ENCODE results near the gene RNF213. TPM values are rescaled to one million over a fixed set of nuclear protein-coding genes. Genes with fewer than 3 reads are reported as not detected.

Gene RNF213
- total and polyA plus RNA-seq, 2 of the 8 experiments (the other 6 are each of a cell fraction or from before 2014, with no cell fraction given): 33.8 to 62.8 TPM

- no peak overlapping the region for H3K56ac ChIP-seq (replicated peaks; ENCODE audit: insufficient read length, low read depth, low read length)
- no peak overlapping the region for H2AFZ ChIP-seq (ENCODE audit: low read length)
- H3K4me3 ChIP-seq (ENCODE audit: extremely low read depth in 1 of 4, insufficient read depth in 2 of 4, low read depth in 3 of 4, low read length in 4 of 4): no peak overlapping the region
- DNase-seq (ENCODE audit: low read depth in 1 of 2, low spot score in 2 of 2) (no peak), FAIRE-seq (no peak)
- H3K4me2 ChIP-seq (ENCODE audit: insufficient read depth in 1 of 2, low read depth in 2 of 2, low read length in 2 of 2): no peak overlapping the region
- peaks cover 11 to 51% (median 34%) of the 10 kb centered on the region in 4 experiments; a peak in 7 of 8 replicates for H3K36me3 ChIP-seq (ENCODE audit: control insufficient read depth in 2 of 4, insufficient read depth in 4 of 4, low read length in 3 of 4)
- H3K4ac ChIP-seq (replicated peaks; ENCODE audit: insufficient read length, low read depth, low read length): no peak overlapping the region
- H4K8ac ChIP-seq (ENCODE audit: extremely low read depth, insufficient read depth, low read length): no peak overlapping the region
- H2BK12ac ChIP-seq (ENCODE audit: low read depth, low read length): no peak overlapping the region
- peaks cover 0 to 8% of the 10 kb centered on the region in 2 experiments for H4K20me1 ChIP-seq (replicated peaks in 1 of 2; ENCODE audit: control insufficient read depth in 1 of 2, insufficient read depth in 2 of 2, low read length in 2 of 2)
- no peak overlapping the region for H3K23ac ChIP-seq (ENCODE audit: insufficient read length)
- H2BK20ac ChIP-seq (ENCODE audit: low read length): no peak overlapping the region
- no peak overlapping the region for H3K14ac ChIP-seq (ENCODE audit: insufficient read length)
- no peak overlapping the region for H2AK5ac ChIP-seq (ENCODE audit: low read depth, low read length)
- H3K27me3 ChIP-seq (replicated peaks in 1 of 4; ENCODE audit: control insufficient read depth in 3 of 4, extremely low read depth in 1 of 4, insufficient read depth in 3 of 4, low read length in 3 of 4): no peaks in the 10 kb centered on the region; a peak in 1 of 7 replicates
- ChIA-PET CTCF (ENCODE audit: partially characterized antibody) (interaction anchor here (0.6 to 1.9 kb wide), 6 partner anchors 20 to 99 kb away, joined by 3 to 7 read pairs (median 4); no protein-coding TSS in a partner anchor), POLR2A (ENCODE audit: partially characterized antibody) (interaction anchor here (0.8 kb wide), 1 partner anchor 9 kb away, joined by 3 read pairs; no protein-coding TSS in a partner anchor)
- no peak overlapping the region for H3K27ac ChIP-seq (ENCODE audit: low read depth, low read length)
- H3K23me2 ChIP-seq (ENCODE audit: low read depth, low read length): no peaks in the 10 kb centered on the region
- no peaks in the 10 kb centered on the region for H3K9me3 ChIP-seq (ENCODE audit: insufficient read depth in 2 of 2, low read depth in 1 of 2, low read length in 1 of 2)
- H3K4me1 ChIP-seq (replicated peaks in 1 of 4; ENCODE audit: control insufficient read depth in 3 of 4, insufficient read depth in 4 of 4, low read length in 3 of 4): no peaks in the 10 kb centered on the region
- TF ChIP-seq TAF1 (IDR thresholded peaks at IDR 0.05; ENCODE audit: low read depth, low read length): no peak
- no peak for TF ChIP-seq CEBPB (IDR thresholded peaks at IDR 0.05; ENCODE audit: low read depth, low read length)
- H3K9ac ChIP-seq (replicated peaks in 1 of 4; ENCODE audit: extremely low read depth in 1 of 4, low read depth in 3 of 4, low read length in 3 of 4): no peak overlapping the region
- no peaks in the 10 kb centered on the region for H3K79me1 ChIP-seq (ENCODE audit: low read depth, low read length)
- no peak overlapping the region for H2BK5ac ChIP-seq (ENCODE audit: low read depth, low read length)
- H3K18ac ChIP-seq (ENCODE audit: extremely low read depth, low read length): no peak overlapping the region
- 95% methylated on average over 6 of the region's 6 CpGs; no CpG with 5 or more reads in 1 of the 2 experiments for WGBS, 2 experiments (ENCODE audit: extremely low coverage in 1 of 2, insufficient coverage in 1 of 2, insufficient read length in 1 of 2, insufficient replicate concordance in 2 of 2, low coverage in 1 of 2, low lambda C conversion rate in 2 of 2, missing lambda C conversion rate in 1 of 2)
- H2BK120ac ChIP-seq (replicated peaks; ENCODE audit: low read depth, low read length): no peak overlapping the region
- H4K91ac ChIP-seq (replicated peaks; ENCODE audit: insufficient read length, low read length): no peak overlapping the region
- no peak overlapping the region for H2BK15ac ChIP-seq (ENCODE audit: low read length)
- no peak overlapping the region for H4K5ac ChIP-seq (ENCODE audit: insufficient read length, low read depth, low read length)
- H3K79me2 ChIP-seq (ENCODE audit: control insufficient read depth in 1 of 2, insufficient read depth in 2 of 2, low read length in 2 of 2): no peaks in the 10 kb centered on the region
Observed at GRCh38 chr17:80291260-80291659, 30.6 kb downstream of the RNF213 start.

Measured in H1 (cell line).